Germinal center (tissue), 1 donor: ENCODE data around the gene CACNA2D4.

Experiments
- DNase-seq: peaks from one replicate; pipeline ENCODE4 v3.0.0; 2012; ENCODE audit warnings: mixed read lengths, low spot score

CACNA2D4 gene

GRCh38 chr12:1778911-1779310 is 139.5 kb downstream of the CACNA2D4 start:
- DNase-seq, result no peak

GRCh38 chr12:1777798-1778197 is 140.7 kb downstream of the CACNA2D4 start:
- DNase-seq, result no peak

- DNase-seq, result no peak
These were observed 142.1 kb downstream of the CACNA2D4 start for GRCh38 chr12:1776170-1776921.

GRCh38 chr12:1773937-1774655 is 144.4 kb downstream of the CACNA2D4 start:
- DNase-seq, result no peak

- no peak for DNase-seq
These were observed 148.5 kb downstream of the CACNA2D4 start for GRCh38 chr12:1769809-1770494.

- no peak for DNase-seq
These were observed 149.8 kb downstream of the CACNA2D4 start for GRCh38 chr12:1768615-1769014.

GRCh38 chr12:1767407-1768090 is 150.9 kb downstream of the CACNA2D4 start:
- no peak for DNase-seq

- no peak for DNase-seq
These were observed 152.3 kb downstream of the CACNA2D4 start for GRCh38 chr12:1766110-1766509.

GRCh38 chr12:1763153-1763552 is 155.3 kb downstream of the CACNA2D4 start:
- DNase-seq, result no peak

GRCh38 chr12:1761857-1762256 is 156.6 kb downstream of the CACNA2D4 start:
- DNase-seq, result no peak

GRCh38 chr12:1760566-1761382 is 157.7 kb downstream of the CACNA2D4 start:
- no peak for DNase-seq

- DNase-seq, result no peak
These were observed 159.6 kb downstream of the CACNA2D4 start for GRCh38 chr12:1758887-1759286.

GRCh38 chr12:1758376-1758775 is 160.1 kb downstream of the CACNA2D4 start:
- DNase-seq, result no peak

GRCh38 chr12:1750300-1750699 is 168.2 kb downstream of the CACNA2D4 start:
- no peak for DNase-seq

- DNase-seq, result no peak
These were observed 169.4 kb downstream of the CACNA2D4 start for GRCh38 chr12:1749019-1749418.

- DNase-seq, result no peak
These were observed 170.8 kb downstream of the CACNA2D4 start for GRCh38 chr12:1747609-1748008.

- no peak for DNase-seq
These were observed 173.5 kb downstream of the CACNA2D4 start for GRCh38 chr12:1744932-1745331.
